Psoas muscle (tissue), 8 donors: ENCODE data around the gene PLXNB2. TPM values are rescaled to one million over a fixed set of nuclear protein-coding genes. Genes with fewer than 3 reads are reported as not detected.

Source experiments
- ATAC-seq, 4 donors: fragments of 200-7000 bp; cut with Tn5 transposase; one replicate each; pipeline ENCODE4 v1.9.1; 2020; ENCODE audit warnings: moderate library complexity in 3 of 4, mild to moderate bottlenecking in 2 of 4
- DNase-seq, 2 donors: peaks; one replicate each; pipeline ENCODE4 v3.0.0-alpha.2; 2020
- H3K27ac ChIP-seq: fragments of 200-600 bp; one replicate; pipeline ENCODE4 v1.8.0; 2022
- H3K27me3 ChIP-seq, 3 donors: fragments of 200-600 bp in 1 of 3; one replicate each; pipeline versions ENCODE4 v1.6.1 to v1.8.0; 2013 to 2022; ENCODE audit warnings: low read length in 2 of 3, mild to moderate bottlenecking in 2 of 3, moderate library complexity in 1 of 3; ENCODE audit not compliant: insufficient read depth in 3 of 3
- H3K36me3 ChIP-seq, 2 donors: fragments of 200-600 bp in 1 of 2; one replicate each; pipeline versions ENCODE4 v1.6.1 to v1.8.0; 2013 to 2022; ENCODE audit warnings: low read depth in 1 of 2, mild to moderate bottlenecking in 1 of 2, moderate library complexity in 1 of 2; ENCODE audit not compliant: insufficient read depth in 1 of 2
- H3K4me1 ChIP-seq: fragments of 200-600 bp; one replicate; pipeline ENCODE4 v1.8.0; 2022
- H3K4me3 ChIP-seq: fragments of 200-600 bp; one replicate; pipeline ENCODE4 v1.8.0; 2022; ENCODE audit warnings: mild to moderate bottlenecking
- H3K9me3 ChIP-seq: fragments of 200-600 bp; one replicate; pipeline ENCODE4 v1.8.0; 2022
- WGBS, 3 donors: extraction: QIAGEN DNeasy Blood & Tissue Kit; methylation state at CpG; one replicate each; pipeline versions ENCODE4 v1.1.6 to v1.1.7; 2013; 5-methylcytosine and 5-hydroxymethylcytosine counted together
- intact Hi-C, 2 donors: fragments of 100-400 bp; cut with DNase I; formaldehyde crosslinking; loops; one replicate each; pipeline versions ENCODE4 v1.11.0 to v1.14.2; 2022
- polyA plus RNA-seq, 3 donors: library from polyadenylated mRNA; stranded (reverse); fragments of 200-250 nt; gene quantifications; one replicate each; pipeline ENCODE4 v1.2.3, GENCODE V29; 2013
- total RNA-seq, 4 donors: library from RNA; stranded (reverse); fragmentation: NEBNext Ultra II Directional in 2 of 4; extraction: Animal tissue kit (Norgen Biotek cat#: 25700) in 2 of 4; gene quantifications; one replicate each; pipeline versions ENCODE4 v1.2.1 to v1.2.4, GENCODE V29; 2021 to 2023
- TF ChIP-seq, protein P1 (sequence below): fragments of 200-600 bp; IDR thresholded peaks from one replicate; pipeline ENCODE4 v1.8.0; 2022; ENCODE audit warnings: antibody characterized with exemption
- donor health status: healthy with polysubstance abuse.
- donor health status: DM: no; HTN: no; CAD: no; lungs with moderate emphysema.
- donor health status: Bipolar disorder and iron deficiency.
- donor health status: healthy.
- donor health status: DM: yes; HTN: yes; CAD: no.
- donor health status: DM: no; HTN: no; CAD: no.
- donor health status: DM: no; HTN: no; CAD: no.
- donor health status: DM: yes; HTN: yes; CAD: no.

Gene PLXNB2
- total and polyA plus RNA-seq, 7 donors, result 3.9 to 43.7 (median 13.6) TPM

GRCh38 chr22:50255099-50255498 is 52.3 kb downstream of the PLXNB2 start:
- Histone ChIP-seq H3K27ac (no peak overlapping the region), H3K9me3 (no peaks in the 10 kb centered on the region), H3K4me1 (peaks cover 40% of the 10 kb centered on the region), H3K27me3 (no peaks in the 10 kb centered on the region), H3K36me3 (peaks cover 0 to 37% of the 10 kb centered on the region in 2 donors), H3K4me3 (no peak overlapping the region)
- no peak for DNase-seq
- TF ChIP-seq, protein P1, sequence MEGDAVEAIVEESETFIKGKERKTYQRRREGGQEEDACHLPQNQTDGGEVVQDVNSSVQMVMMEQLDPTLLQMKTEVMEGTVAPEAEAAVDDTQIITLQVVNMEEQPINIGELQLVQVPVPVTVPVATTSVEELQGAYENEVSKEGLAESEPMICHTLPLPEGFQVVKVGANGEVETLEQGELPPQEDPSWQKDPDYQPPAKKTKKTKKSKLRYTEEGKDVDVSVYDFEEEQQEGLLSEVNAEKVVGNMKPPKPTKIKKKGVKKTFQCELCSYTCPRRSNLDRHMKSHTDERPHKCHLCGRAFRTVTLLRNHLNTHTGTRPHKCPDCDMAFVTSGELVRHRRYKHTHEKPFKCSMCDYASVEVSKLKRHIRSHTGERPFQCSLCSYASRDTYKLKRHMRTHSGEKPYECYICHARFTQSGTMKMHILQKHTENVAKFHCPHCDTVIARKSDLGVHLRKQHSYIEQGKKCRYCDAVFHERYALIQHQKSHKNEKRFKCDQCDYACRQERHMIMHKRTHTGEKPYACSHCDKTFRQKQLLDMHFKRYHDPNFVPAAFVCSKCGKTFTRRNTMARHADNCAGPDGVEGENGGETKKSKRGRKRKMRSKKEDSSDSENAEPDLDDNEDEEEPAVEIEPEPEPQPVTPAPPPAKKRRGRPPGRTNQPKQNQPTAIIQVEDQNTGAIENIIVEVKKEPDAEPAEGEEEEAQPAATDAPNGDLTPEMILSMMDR, result no peak
- no peak for ATAC-seq
- 82 to 90% (median 87%) methylated on average over 19 of the region's 19 CpGs for WGBS, 3 donors
- intact Hi-C loops, result loop anchor here in 1 of 2 donors (10.0 kb wide), 1 partner anchor 250 kb away; the partner anchor contains the start of genes LMF2 and NCAPH2

- Histone ChIP-seq H3K4me1 (peaks cover 40% of the 10 kb centered on the region), H3K36me3 (peaks cover 0 to 45% of the 10 kb centered on the region in 2 donors), H3K27ac (no peak overlapping the region), H3K27me3 (no peaks in the 10 kb centered on the region), H3K9me3 (no peaks in the 10 kb centered on the region), H3K4me3 (no peak overlapping the region)
- TF ChIP-seq, protein P1, result no peak
- 56 to 73% (median 57%) methylated on average over 8 of the region's 8 CpGs for WGBS, 3 donors
- ATAC-seq (no peak), DNase-seq (no peak)
- intact Hi-C loops, result loop anchor here (5.0 to 10.0 kb wide), 3 partner anchors 73 to 251 kb away; partner anchors contain the start of genes DENND6B (in 1 of the 2), LMF2 (in 1 of the 2), NCAPH2 (in 1 of the 2) and PPP6R2 (in 1 of the 2)
Observed at GRCh38 chr22:50253941-50254340, 53.5 kb downstream of the PLXNB2 start.

DNA sequence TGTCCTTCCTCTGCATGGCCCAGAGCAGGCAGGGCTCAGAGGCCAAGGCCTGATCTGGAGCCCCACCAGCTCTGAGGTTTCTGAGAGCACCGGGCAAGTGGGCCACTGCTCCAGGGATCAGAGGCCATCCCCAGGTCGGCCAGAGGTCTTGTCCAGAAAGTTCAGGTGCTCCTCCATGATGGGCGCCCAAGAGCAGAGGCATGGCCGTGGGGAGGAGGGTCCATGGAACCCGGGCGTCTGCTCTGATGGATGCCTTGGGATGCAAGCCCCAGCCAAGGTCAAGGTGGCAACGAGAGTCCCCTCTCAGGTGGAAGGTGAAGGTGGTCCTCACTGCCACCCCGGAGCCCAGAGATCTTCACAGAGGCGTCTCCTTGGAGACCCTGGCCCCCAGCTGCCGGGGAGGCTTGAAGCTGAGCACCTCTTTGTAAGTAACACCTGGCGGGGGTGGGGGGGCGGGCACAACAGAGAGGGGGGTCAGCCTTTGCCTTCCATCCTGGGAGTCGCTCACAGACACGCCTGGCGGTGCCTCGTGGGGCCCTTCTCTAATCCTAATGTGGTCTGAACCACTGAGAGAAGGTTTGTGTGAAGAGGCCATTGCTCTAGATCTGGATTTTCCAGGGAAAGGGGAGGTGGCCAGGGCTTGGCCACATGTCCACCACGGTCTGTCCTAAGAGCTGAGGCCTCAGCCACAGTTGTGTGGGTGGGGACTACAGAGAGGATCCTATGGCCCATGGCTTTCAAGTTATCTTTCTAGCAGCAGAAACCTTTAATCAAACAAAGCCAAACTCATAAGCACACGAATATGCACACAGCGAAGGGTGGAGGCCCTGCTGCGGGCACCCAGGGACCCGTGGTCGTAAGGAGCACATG is 54.2 kb downstream of the PLXNB2 start:
- H3K4me1 ChIP-seq, result peaks cover 37% of the 10 kb centered on the region
- DNase-seq, result no peak
- H3K4me3 ChIP-seq, result no peak overlapping the region
- no peaks in the 10 kb centered on the region for H3K9me3 ChIP-seq
- H3K27me3 ChIP-seq, result no peaks in the 10 kb centered on the region
- intact Hi-C loops, result loop anchor here (5.0 to 10.0 kb wide), 3 partner anchors 74 to 252 kb away; partner anchors contain the start of genes DENND6B (in 1 of the 2), LMF2 (in 1 of the 2), NCAPH2 (in 1 of the 2) and PPP6R2 (in 1 of the 2)
- WGBS, 3 donors, result 75 to 85% (median 75%) methylated on average over 22 of the region's 22 CpGs
- no peak for ATAC-seq
- peaks cover 0 to 49% of the 10 kb centered on the region in 2 donors for H3K36me3 ChIP-seq
- H3K27ac ChIP-seq, result no peak overlapping the region
- TF ChIP-seq, protein P1, result no peak

DNA sequence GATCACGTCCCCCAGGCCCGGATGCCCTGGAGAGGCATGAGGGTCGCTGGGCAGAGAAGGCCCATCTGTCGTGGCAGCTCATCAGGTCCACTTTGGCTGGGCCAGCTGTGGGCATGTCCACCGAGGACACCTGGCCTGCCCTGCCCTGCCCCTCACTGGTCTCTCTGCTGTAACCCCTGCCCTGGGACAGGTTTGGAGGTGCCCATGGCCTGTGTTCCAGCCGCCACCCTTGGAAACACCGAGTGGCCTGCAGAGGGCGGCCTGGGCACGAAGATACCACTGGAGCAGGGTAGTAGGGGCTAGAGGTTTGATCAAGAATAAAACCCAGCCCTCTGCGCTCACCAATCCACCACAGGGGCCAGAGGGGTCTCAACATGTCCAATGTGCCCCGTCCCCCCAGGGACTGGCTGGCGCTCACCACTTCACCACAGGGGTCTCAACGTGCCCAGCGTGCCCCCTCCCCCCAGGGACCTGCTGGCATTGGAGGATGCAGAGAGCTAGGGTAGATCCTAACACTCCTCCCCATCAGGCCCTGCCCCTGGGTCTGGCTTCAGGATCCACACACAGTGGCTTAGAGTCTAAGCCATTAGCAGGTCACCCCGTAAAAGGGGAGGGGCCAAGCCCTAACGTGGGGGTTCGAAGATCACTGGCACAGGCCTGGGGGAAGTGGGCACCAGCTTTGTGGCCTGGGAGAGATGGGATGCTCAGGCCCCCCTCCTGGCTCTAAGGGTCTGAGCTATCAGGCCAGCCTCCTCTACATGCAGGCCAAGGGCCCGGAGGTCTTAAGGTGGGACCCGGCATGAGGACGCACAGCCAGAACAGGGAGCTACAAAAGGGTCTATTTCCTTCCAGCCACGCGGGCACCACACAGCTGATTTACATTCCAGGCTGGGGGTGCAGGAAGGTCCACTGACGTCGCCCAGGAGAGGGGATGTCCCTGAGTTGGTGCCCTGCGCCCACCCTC is 55.1 kb downstream of the PLXNB2 start:
- intact Hi-C loops, result loop anchor here (5.0 to 10.0 kb wide), 3 partner anchors 75 to 252 kb away; partner anchors contain the start of genes DENND6B (in 1 of the 2), LMF2 (in 1 of the 2), NCAPH2 (in 1 of the 2) and PPP6R2 (in 1 of the 2)

More for the DNA sequence above, 55.1 kb downstream of the PLXNB2 start:
- TF ChIP-seq, protein P1, result peak; percentile 67
- Histone ChIP-seq H3K27ac (peak overlapping the region; percentile 63), H3K36me3 (peaks cover 0 to 58% of the 10 kb centered on the region in 2 donors), H3K9me3 (no peaks in the 10 kb centered on the region), H3K27me3 (no peaks in the 10 kb centered on the region), H3K4me3 (no peak overlapping the region), H3K4me1 (peaks cover 29% of the 10 kb centered on the region)
- 41 to 51% (median 44%) methylated on average over 25 of the region's 25 CpGs for WGBS, 3 donors
- DNase-seq (peak; percentile 76 to 87), ATAC-seq (peak; percentile 69 to 73 (median 72))
